HG03064 (cell line): ENCODE data around the gene ZNHIT1.
"Not testable (repeated sequence)": the region's sequence is repeated elsewhere in the genome, so short reads cannot be mapped to it uniquely, and the experiment has no call there.

Source experiments
- ATAC-seq: cut with Tn5 transposase; IDR thresholded peaks from one replicate; pipeline ENCODE4 v1.9.1; 2021; ENCODE audit warnings: low read depth; ENCODE audit not compliant: unreplicated experiment

The ZNHIT1 gene

DNA sequence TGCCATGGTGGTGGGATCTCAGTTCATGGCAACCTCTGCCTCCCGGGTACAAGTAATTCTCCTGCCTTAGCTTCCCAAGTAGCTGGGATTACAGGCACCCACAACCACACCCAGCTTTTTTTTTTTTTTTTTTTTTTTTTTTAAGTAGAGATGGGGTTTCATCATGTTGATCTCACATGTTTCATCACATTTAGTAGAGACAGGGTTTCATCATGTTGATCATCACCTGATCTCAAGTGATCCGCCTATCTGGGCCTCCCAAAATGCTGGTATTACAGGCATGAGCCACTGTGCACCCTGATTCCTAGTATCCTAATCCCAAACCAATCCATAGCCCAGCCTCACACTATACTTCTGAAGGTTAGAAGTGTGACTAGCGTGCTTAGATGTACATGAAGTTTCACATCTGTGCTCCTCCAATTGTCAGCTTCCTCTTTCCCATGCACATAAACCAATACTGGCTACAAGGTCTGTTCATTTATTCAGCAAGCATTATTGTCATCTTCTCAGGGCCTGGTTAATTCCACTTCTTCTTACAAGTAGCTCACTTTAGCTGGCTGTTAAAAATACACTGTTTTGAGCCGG is 31.0 kb upstream of the ZNHIT1 start:
- ATAC-seq: no peak

DNA sequence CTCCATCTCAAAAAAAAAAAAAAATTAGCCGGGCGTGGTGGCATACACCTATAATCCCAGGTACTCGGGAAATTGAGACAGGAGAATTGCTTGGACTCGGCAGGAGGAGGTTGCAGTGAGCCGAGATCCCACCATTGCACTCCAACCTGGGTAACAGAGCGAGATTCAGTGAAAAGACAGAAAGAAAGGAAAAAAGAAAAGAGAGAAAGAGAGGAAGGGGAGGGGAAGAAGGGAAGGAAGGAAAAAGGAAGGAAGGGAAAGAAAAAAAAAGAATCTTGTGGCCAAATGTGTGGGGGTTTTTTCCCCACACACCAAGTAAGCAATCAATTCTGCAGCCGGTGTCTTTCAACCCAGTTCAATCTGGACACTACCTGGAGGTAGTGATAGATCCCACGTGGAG is 28.9 kb upstream of the ZNHIT1 start:
- ATAC-seq: no peak

DNA sequence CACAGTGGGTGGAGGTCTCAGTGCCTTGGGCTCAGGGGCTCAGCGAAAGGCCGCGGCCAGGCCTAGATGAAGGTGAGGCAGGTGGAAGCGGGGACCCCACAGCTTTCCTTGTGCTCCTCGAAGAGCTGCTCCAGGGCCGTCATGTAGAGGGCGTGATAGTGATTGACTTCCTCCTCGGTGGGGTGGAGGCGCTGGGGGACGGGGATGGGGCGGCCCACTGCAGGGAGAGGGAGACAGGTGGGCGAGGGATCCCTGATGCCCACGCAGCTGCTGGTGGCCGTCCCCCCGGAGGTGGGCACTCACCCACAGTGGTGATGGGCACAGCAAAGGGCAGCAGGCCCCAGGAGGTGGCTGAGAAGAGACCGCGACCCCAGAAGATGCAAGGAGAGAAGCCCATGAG is 22.1 kb upstream of the ZNHIT1 start:
- no peak for ATAC-seq

DNA sequence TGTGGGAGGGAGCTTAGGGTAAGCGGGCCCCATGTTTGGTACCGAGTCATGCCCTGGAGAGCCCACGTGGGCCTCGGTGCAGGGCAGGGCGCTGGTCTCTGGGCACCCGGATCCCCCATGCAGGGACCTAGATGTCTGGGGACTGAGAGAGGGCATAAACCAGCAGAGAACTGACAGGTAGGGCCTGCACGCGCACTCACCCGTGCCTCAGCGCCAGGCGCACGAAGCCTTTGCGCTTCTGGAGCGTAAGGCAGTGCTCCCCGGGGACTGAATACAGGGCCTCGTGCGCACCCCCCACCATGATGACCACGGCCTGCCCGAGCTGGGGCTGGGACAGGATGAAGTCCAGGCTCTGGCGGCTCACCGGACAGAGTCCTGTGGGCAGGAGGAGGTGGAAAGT is 20.0 kb upstream of the ZNHIT1 start:
- no peak for ATAC-seq

DNA sequence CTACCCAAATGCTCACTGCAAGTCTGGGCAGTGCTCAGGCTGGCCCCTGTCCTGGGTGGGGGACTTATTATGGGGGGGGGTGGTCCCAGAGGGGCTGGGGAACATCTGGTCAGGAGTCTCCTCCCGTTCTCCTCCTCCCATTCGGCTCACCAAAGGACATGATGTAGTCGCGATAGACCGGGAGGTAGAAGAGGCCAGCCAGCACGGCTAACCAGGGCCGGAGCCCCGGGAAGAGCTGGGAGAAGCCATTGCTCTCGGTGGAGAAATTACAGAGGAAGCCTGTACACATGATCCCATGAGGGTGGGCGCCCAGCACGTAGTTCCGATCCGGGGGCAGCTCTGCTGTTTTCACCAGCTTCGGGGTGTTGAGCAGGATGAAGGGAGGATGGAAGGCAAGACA is 19.5 kb upstream of the ZNHIT1 start:
- ATAC-seq: no peak

DNA sequence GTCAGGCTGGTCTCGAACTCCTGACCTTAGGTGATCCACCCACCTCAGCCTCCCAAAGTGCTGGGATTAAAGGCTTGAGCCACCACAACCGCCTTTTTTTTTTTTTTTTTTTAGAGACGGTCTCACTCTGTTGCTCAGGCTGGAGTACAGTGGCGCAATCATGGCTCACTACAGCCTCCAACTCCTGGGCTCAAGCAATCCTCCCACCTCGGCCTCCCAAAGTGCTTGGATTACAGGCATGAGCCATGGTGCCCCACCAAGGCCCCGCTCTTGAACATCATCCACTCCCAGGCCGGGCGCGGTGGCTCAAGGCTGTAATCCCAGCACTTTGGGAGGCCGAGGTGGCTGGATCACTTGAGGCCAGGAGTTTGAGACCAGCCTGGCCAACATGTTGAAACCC is 18.4 kb upstream of the ZNHIT1 start:
- ATAC-seq: not testable (repeated sequence)

DNA sequence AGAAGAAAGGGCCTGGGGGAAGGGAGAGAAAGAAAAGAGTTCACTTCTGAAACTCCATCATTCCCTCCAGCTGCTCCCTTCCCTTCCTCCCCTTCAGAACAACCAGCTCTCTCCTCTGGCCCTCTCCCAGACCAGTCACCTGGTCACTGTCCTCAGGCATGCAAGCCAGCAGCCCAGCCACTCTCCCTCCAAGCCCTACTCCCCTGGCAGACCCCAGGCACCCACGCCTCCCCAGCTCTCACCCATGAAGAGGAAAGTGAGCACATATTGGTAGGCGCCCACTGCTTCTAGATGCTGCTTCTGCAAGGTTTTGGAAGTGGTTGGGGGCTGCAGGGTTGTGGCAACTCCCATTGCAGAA is 17.5 kb upstream of the ZNHIT1 start:
- no peak for ATAC-seq

DNA sequence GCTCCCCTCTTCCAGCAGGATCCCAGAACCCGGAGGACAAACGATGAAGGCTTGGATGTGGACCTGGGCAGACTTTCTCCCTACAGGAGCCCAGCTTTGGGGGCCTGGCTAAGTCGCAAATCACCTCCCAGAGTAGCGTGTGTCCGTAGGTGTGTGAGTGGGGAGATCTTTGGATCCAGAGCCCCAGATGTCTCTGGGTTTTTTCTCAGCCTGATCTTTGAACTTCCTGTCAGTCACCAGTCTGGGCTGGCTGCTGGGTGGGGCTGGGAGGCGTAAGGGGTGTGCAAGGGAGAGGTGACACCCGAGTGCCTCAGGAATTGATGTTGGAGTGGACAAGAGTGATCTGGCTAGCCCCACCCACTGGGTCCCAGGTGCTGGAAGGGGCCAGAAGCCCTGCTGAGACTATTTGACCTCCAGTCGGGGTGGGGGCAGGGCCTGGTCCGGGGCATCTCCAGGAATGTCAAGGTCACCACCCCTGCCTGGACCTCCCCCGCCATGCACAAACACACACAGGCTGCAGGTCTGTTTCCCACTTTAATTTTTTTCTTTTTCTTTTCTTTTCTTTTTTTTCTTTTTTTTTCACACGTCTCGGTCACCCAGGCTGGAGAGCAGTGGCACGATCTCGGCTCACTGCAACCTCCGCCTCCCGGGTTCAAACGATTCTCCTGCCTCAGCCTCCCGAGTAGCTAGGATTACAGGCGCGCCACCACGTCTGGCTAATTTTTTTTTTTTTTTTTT is 16.9 kb upstream of the ZNHIT1 start, which contains the start of gene MOGAT3:
Gene MOGAT3 (minus strand): TSS at position 175 of the 738 bp plus-strand sequence. CDS start 182 bp downstream, outside the sequence.
- no peak for ATAC-seq

DNA sequence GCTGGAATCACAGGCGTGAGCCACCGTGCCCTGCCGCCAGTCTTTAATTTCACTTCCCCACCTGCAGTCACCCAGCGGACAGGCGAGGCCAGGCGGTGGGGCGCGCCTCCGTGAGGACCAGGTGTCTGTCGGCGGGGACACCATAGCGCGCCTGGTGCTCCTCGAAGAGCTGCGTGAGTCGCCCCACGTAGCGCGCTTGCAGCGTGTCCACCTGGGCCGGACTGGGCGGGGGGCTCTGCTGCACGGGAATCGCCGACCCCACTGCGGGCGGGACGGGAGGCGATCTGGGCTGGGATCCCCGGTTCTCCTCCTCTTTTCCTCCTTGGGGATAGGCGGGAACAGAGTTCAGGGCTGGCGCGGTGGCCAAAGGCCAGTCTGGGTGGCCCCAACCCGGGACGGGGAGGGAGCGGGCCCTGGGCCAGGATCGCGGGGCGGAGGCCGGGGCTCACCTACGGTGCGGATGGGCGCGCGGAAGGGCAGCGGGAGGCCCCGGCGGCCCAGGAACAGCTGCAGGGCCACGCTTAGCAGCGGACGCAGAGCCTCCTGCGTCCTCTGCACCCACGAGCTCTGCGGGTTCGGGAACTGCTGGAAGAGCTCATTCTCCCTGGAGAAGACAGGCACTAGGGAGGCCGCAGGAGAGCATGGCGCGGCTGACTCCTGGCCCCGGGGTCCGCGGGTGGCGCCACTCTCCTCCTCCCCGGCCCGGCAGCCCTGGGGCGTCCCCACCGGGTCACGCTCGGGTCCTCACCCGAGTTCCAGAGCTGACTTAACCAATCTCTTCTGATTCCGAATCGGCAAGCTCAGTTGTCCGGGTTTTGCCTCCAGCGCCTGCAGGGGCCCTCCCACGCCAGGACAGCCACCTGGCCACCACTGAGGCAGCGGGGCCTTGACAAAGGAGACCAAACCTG is 16.0 kb upstream of the ZNHIT1 start:
- no peak for ATAC-seq

DNA sequence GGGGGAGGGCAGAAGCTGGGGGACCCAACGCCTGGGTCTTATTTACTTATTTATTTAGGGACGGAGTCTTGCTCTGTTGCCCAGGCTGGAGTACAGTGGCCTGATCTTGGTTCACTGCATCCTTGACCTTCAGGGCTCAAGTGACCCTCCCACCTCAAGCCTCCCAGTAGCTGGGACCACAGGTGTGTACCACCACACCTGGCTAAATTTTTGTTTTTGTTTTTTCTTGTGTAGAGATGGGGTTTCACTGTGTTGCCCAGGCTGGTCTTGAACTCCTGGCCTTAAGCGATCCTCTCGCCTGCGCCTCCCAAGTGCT is 15.4 kb upstream of the ZNHIT1 start:
- no peak for ATAC-seq

DNA sequence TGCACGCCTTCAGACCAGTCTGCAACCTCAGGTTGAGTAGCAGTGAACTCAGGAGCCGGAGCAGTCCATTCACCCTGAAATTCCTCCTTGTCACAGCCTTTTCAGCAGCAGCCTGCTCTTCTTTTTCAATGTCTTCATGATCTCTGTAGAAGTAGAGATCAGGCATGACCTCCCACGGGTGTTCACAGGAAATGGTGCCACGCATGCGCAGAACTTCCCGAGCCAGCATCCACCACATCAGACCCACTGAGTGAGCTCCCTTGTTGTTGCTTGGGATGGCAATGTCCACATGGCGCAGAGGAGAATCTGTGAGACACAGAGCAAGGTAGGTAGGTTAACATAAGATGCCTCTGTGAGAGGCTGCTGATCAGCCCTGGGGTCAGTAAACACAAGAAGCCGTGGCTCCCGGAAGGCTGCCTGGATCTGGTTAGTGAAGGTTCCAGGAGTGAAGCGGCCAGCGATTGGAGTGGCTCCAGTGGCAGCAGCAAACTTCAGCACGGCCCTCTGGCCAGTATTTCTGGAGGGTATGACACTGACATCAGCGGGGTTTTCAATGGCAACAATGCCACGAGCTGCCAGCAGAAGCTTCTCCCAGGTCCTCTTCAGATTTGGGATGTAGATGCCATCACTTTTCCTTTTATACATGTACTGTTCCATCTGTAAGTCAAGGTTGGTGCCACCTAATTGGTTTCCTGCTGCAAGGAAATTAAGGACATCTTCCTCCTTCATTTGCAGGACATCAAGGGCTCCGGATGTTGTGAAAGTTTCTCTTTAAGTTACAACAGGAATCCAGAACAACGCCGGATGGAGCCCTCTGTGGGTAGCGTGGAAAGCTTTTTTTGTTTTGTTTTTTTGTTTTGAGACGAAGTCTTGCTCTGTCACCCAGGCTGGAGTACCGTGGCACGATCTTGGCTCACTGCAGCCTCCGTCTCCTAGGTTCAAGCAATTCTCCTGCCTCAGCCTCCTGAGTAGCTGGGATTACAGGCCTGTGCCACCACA is 13.9 kb upstream of the ZNHIT1 start:
- ATAC-seq: not testable (repeated sequence)

DNA sequence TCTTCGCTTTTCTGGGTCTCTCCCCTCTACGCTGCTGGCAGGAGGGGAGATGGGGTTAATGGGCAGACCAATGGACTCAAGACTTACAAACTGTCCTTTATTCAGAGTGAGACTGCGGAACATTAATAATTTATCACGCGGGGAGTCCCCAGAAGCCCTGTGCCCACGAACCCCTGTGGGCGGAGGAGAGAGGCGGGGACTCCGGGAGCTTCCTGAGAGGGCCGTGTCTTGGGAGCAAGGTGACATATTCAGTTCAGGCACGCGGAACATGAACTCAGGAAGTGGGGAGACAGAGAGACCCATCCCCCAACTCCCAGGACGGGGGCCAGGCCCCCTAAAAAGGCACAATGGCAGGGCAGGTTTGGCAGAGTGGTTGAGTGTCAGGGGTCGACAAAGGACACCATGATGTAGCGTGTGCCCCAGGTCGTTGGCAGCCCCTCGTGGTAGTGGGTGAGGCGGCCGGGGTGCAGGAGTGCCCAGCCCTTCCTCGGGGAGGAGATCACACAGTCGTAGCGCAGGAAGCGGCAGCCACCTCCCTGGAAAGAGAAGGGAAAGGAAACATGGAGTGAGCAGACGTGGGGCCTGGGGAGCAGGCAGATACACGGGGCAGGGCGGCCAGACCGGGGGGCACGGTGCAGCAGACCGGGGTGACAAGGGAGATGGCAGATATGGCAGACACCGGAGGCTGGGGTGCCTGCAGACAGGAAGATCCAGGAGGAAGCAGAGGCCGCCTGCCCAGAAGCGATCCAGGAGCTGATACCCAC is 11.9 kb upstream of the ZNHIT1 start:
- no peak for ATAC-seq

DNA sequence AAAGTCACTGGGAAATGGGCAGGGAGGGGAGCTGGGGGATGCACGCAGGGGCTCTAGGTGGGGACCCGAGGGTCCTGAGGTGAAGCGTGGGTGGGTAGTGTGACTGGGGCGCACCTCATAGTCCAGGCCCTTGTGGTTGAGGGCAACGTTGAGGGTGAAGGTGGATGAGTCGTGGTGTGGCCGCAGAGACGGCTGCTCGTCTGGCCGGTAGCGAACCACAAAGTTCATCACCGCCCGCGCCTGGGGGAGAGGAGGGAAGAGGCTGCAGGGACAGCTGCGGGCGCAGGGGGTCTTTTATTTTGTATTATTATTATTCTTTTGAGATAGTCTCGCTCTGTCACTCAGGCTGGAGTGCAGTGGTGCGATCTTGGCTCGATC is 11.3 kb upstream of the ZNHIT1 start:
- ATAC-seq: no peak

DNA sequence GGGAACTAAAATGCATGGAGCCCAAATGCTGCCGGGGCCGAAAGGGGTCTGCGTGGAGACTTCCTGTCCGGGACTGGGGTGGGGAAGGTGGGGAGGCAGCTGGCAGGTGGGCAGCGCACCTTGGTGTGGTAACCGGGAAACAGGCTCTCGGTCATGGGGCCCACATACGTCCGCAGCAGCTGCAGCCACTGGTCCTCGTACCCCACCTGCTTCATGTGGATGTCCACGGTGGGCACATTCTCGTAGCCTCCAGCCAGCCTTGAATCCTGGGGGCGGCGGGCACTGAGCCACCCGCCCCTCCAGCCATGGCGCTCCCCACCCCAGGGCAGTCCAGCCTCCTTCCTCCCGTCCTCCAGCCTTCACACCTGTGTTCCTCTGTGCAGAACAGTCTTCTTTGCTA is 10.5 kb upstream of the ZNHIT1 start:
- ATAC-seq: no peak

DNA sequence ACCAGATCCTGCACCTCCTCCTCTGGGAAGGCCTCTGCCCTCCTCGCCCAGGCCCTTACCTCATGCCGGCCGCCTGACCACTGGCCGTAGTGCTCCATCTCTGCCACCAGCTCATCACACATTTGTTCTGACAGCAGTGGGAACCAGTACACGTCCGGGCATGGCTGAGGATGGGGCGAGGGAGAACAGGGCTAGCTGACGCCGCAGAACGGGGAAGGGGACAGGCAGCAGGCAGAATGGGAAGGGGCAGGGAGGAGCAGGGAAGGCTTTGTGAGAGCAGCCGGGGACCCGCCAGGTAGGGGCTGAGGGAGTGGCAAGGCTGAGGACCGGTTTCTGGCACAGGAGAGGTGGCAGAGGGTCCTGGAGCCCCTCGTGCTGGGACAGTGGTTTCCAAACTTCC is 9.2 kb upstream of the ZNHIT1 start:
- ATAC-seq: no peak

DNA sequence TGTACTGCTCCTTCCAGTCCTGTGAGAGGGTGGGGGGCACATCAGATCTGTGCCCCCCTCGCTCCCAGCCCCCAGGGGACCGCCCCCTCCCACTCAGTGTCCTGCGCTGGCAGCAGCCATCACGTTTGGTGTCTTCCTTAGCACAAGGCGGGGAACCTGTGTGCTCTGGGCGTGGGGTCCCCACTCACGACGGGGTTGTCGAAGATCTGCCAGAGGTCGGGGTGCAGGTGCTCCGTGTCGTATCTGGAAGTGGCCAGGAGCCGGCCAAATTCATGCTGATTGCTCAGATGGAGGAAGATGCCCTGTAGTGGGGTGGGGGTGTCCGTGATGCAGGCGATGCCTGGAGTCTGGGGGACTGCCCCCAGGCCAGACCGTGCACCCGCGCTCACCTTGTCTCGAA is 7.8 kb upstream of the ZNHIT1 start:
- no peak for ATAC-seq

DNA sequence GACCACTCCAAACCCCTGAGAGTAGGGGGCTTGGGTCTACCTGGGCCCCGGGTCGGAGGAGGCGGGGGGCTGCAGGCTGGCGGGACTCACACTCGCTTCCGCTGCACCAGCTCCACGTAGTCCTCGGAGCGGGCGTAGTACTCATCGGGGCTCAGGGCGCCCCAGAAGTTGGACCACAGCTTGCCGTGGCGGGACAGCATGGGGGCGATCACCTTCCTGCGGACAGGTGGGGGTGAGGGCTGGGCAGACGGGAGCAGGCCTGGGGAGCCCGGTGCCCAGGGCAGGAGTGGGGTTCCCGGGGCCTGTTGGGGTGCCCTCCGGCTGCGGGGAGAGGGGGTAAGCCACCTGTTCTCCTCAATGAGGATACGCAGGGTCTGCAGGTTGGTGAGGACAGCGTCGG is 6.5 kb upstream of the ZNHIT1 start:
- ATAC-seq: no peak

DNA sequence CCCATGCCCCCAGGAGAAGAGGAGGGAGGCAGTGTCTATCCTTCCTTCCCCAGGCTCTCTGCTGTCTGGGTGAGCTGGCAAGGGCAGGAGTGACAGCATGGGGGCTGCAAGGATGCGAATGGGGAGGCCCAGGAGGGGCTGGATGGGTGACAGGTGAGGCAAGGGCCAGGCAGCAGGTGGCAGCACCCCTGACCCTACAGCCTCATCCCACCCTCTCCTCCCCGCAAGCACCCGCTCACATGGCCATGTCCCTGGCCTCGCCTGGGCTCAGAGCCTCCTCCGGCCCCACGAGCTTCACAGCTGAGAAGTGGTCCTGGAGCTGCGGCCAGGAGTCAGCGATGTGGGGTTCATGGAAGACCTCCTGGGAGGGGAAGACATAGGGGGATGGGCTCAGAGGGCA is 6.0 kb upstream of the ZNHIT1 start:
- ATAC-seq: no peak

DNA sequence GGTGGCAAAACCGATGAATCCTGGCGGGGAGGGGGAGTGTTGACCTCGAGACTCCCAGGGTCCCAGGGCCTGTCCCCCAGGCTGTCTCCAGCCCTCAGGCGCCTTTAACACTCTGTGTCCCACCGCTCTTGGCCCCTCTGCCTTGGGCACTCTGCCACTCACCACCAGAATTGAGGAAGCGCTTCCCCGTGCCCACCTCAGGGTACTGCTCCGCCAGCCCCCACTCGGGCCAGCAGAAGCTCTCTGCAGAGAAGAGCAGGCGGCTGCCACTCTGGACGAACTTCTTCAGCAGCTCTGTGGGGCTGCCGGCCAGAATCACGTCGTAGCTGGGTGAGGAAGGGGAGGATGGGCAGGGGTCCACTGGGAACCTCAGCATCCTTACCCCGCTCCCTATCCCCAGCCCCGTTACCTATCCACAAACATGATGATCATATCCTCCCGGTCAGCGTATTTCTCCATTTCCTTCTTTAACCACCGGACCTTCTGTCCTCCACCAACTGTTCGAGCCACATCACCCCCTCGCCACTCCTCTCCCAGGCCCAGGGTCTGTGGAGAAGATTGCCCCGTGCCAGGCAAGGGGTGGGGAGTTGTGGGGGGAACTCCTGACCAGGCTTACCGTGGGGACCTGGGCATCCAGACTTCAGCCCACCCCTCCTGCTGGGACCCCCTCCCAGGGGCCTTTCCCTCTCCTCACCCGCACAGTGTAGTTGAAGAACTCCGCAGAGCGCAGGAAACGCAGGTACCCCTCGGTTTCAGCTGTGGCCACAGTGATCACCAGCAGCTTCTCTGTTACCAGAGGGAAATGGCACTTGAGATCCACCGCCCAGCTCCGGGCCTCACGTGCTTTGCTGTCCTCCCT is 1.7 kb upstream of the ZNHIT1 start:
- ATAC-seq: no peak
